Activated CD4-positive, alpha-beta T cell treated with anti-CD3 and anti-CD28 coated beads, Interleukin-2, amount 50 U/mL, for 48 hours (primary cell): ENCODE results near the gene PRTG.
"Not testable (repeated sequence)": the region's sequence is repeated elsewhere in the genome, so short reads cannot be mapped to it uniquely, and the experiment has no call there.

Source experiments
- DNase-seq, 2 experiments: peaks; one replicate each; pipeline ENCODE4 v3.0.0-alpha.2; 2020

Gene PRTG, protein sequence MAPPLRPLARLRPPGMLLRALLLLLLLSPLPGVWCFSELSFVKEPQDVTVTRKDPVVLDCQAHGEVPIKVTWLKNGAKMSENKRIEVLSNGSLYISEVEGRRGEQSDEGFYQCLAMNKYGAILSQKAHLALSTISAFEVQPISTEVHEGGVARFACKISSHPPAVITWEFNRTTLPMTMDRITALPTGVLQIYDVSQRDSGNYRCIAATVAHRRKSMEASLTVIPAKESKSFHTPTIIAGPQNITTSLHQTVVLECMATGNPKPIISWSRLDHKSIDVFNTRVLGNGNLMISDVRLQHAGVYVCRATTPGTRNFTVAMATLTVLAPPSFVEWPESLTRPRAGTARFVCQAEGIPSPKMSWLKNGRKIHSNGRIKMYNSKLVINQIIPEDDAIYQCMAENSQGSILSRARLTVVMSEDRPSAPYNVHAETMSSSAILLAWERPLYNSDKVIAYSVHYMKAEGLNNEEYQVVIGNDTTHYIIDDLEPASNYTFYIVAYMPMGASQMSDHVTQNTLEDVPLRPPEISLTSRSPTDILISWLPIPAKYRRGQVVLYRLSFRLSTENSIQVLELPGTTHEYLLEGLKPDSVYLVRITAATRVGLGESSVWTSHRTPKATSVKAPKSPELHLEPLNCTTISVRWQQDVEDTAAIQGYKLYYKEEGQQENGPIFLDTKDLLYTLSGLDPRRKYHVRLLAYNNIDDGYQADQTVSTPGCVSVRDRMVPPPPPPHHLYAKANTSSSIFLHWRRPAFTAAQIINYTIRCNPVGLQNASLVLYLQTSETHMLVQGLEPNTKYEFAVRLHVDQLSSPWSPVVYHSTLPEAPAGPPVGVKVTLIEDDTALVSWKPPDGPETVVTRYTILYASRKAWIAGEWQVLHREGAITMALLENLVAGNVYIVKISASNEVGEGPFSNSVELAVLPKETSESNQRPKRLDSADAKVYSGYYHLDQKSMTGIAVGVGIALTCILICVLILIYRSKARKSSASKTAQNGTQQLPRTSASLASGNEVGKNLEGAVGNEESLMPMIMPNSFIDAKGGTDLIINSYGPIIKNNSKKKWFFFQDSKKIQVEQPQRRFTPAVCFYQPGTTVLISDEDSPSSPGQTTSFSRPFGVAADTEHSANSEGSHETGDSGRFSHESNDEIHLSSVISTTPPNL

DNA sequence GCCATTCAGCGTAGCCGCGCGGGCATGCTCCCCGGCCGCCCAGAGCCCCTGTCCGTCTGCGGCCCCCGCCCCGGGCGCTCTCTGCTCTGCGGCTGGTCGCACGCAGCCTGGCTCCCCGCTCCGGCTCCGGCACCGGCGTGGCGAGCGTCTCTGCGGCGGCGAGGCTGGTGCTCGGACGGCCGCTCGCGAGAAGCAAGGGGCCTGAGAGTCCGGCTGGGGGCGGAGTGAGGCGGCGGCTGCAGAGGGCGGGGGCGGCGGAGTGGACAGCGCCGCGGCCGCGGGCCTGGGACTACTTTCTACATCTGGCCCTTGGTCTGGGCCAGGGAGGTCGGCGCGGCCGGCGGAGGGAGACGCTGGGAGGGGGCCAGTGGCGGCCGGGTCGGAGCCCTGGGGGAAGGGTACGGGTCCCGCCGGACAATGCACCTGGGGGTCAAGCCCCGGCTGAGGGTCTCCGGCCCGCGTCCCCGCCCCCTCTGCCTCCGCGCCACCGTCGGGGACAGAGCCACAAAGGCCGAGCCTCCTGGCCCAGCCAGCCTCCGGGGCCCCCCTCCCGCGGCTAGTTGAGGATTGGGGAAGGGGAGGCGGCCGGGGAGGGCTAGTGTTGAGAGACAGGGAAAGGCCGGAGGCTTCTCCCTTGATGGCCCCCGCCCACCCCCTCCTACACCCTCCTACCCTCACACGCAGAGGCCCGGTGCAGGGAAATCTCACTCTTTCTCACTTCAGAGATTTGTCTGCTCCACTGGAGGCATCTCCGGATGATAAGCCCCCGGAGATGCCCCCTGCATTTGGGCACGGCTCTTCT is at the start of gene PRTG:
PRTG (minus strand) TSS at position 226 of the 802 bp plus-strand sequence; CDS start at position 5, 221 bp downstream.
- DNase-seq = no peak

- DNase-seq = no peak
Measured at GRCh38 chr15:55791551-55792400, 48.8 kb upstream of the PRTG start.

DNA sequence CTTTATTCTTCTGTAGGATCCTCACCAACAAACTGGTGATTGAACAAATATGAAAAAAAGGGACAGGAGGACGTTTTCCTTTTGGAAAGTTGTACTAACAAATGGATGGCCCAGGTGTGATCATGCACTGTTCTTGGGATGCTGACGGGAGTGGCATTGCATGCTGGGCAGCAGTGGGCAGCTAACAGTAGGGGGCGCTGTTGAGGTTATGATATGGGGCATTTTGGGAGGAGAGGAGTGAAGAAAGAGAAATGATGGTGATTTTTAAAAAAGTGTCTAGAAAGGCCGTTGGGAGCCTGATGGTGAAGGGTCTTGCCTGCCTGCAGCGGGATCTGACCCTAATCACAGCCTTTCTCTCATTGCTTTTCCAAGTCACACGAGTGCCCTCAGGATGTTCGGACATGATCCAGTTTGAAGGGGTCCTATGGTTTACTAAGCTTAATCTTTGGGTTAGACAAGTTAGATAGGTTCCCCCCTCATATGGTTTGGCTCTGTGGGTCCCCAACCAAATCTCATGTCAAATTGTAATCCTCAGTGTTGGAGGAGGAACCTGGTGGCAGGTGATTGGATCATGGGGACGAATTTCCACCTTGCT is 46.2 kb upstream of the PRTG start:
- peak; percentile 74 to 77 for DNase-seq

DNA sequence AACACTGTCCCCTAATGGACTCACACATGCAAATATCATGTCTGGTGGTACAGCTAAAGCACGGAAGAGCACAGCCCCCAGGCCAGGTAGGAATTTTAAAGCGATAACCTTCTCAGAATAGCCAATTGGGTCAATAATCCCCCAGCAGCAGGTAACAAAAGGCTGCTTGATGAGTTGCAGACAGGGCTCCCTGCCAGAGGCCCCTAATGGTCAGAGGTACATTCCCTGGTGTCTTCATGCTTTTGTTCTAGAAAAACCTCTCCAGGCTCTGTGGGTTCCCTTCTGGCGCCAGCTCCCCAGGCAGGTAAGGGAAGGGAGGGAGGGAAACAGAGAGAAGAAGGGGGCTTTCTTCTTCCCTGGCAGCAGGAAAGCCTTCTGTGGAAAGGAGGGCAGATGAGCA is 43.4 kb upstream of the PRTG start:
- no peak for DNase-seq

DNA sequence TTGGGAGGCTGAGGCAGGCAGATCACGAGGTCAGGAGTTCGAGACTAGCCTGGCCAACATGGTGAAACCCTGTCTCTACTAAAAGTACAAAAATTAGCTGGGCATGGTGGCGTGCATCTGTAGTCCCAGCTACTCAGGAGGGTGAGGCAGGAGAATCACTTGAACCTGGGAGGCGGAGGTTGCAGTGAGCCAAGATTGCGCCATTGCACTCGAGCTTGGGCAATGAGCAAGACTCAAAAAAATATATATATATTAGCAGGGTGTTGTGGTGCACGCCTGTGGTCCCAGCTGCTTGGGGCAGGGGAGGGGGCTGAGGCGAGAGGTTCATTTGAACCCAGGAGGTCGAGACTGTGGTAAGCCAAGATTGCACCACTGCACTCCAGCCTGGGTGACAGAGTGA is 42.6 kb upstream of the PRTG start:
- not testable (repeated sequence) for DNase-seq

DNA sequence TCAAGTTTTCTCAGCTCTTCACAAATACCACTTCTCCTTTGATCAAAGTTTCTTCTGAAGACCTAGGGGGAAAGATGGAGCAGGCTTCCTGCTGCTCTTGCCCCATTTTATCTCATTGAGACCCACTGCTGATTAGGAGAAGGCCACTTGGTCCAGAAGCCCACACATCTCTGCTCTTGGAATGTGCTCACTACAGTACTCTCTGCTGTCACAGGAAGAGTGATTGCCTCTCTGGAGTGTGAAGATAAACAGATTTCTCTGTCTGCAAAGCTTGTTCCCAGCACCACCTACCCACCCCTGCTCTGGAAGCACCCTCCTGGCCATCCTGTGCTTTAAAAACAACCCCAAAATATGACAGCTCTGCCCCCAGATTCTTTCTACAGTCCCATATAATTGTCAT is 41.3 kb upstream of the PRTG start:
- DNase-seq = no peak

DNA sequence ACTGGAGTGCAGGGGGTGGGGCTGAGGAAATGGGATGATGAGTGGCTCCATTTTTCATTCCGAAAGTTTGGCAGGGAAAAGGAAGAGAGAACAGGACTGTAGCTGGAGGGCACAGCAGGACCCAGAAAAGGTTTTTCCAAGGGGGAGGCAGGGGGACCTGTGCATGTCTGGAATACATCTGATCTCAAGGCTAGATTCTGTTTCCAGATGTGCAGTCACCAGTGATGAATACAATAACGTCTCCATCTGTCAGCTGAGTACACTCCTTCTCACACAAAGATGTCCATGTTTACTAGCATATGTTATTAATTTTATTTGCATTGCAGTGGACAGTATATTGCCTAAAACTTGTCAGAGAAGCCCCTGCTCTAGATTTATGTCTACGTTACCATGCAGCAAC is 39.9 kb upstream of the PRTG start:
- DNase-seq = no peak

DNA sequence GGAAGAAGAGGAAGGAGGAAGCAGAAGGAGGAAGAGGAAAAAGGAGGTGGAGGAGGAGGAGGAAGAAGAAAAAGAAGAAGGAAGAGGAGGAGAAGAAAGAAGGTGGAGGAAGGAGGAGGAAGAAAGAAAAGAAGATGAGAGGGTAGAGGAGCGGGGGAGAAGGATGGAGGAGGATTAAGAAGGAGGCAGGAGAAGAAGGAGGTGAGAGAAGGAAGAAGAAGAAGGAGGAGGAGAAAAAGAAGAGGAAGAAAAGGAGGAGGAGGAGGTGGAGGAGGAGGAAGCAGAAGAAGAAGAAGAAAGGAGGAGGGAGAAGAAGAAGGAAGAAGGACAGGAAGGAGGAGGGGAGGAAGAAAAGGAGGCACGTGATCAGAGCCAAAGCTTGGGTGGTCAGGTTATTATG is 37.3 kb upstream of the PRTG start:
- no peak for DNase-seq

DNA sequence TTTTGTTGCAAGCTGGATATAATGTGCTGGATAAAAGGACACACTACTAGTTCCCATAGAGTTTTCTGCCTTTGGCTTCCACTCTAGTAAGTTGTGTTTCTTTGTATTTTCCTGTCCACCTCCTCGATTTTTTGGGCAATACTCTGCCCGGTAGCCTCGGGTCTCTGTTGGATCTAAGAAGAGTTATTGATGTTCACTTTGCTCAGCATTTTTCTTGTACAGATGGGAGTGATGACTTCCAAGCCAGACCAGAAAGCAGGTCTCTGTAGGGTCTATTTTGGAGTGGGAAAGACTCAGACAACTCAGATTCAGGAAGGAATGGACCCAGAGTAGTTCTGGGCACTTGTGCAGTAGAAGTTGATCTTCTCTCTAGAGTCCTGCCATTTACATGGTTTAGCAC is 36.0 kb upstream of the PRTG start:
- no peak for DNase-seq

- DNase-seq = no peak
Measured at GRCh38 chr15:55775316-55775715, 32.4 kb upstream of the PRTG start.

GRCh38 chr15:55774113-55774970 is 31.4 kb upstream of the PRTG start:
- DNase-seq = peak; percentile 54 to 58

DNA sequence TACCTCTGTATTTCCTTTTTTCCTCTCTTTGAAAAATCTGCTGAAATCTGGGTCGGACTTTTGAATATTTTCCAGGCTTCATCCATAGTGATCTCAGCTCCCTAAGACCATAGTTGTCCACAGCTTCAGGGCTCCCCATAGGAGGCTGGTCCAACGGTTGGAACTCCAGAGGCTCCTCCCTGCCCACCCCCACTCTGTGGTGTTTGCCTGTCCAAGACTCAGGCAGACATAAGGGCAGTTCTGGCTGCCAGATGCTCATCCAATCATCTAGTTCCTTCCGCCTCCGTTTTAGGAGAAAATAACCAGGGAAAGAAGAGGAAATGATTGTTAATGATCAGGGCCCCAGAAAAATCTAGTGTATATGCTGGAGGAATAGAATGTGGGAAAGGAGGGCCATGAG is 27.9 kb upstream of the PRTG start:
- DNase-seq = no peak

GRCh38 chr15:55770261-55770660 is 27.3 kb upstream of the PRTG start:
- DNase-seq = no peak

GRCh38 chr15:55768670-55769185 is 25.8 kb upstream of the PRTG start:
- DNase-seq = no peak

GRCh38 chr15:55766676-55767075 is 23.7 kb upstream of the PRTG start:
- DNase-seq = no peak

GRCh38 chr15:55764398-55764797 is 21.4 kb upstream of the PRTG start:
- DNase-seq = no peak

DNA sequence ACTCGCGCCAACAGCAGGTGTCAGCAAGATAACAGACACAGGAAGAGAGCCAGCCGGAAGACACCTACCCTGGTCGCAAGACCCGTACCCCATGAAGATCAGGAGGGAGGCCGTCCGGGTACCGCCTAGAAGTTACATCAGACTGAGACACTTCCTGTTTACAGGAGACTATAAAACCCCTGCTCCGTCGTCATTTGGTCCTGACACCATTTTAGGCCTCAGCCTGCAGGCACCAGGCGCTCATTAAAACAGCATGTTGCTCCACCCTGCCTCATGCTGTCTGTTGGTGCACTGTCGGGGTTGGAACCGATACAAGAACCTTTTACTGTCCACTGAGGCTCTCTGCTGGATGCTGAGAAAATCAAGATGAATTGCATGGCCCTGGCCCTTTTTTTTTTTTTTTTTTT is 15.6 kb upstream of the PRTG start:
- DNase-seq = no peak

GRCh38 chr15:55753433-55753832 is 10.5 kb upstream of the PRTG start:
- DNase-seq = not testable (repeated sequence)

- no peak for DNase-seq
Measured at GRCh38 chr15:55750706-55751105, 7.8 kb upstream of the PRTG start.
